SIG-M5 treated with dmso at 0.1 percent for 504 hours (cell line): ENCODE results near the gene SGPL1.
"Not testable (repeated sequence)": the region's sequence is repeated elsewhere in the genome, so short reads cannot be mapped to it uniquely, and the experiment has no call there.

ENCODE experiments used
- DNase-seq: peaks from one replicate; lab custom pipeline; 2025; ENCODE audit not compliant: unreplicated experiment; lab: John Stamatoyannopoulos, UW

SGPL1 gene, protein sequence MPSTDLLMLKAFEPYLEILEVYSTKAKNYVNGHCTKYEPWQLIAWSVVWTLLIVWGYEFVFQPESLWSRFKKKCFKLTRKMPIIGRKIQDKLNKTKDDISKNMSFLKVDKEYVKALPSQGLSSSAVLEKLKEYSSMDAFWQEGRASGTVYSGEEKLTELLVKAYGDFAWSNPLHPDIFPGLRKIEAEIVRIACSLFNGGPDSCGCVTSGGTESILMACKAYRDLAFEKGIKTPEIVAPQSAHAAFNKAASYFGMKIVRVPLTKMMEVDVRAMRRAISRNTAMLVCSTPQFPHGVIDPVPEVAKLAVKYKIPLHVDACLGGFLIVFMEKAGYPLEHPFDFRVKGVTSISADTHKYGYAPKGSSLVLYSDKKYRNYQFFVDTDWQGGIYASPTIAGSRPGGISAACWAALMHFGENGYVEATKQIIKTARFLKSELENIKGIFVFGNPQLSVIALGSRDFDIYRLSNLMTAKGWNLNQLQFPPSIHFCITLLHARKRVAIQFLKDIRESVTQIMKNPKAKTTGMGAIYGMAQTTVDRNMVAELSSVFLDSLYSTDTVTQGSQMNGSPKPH

DNA sequence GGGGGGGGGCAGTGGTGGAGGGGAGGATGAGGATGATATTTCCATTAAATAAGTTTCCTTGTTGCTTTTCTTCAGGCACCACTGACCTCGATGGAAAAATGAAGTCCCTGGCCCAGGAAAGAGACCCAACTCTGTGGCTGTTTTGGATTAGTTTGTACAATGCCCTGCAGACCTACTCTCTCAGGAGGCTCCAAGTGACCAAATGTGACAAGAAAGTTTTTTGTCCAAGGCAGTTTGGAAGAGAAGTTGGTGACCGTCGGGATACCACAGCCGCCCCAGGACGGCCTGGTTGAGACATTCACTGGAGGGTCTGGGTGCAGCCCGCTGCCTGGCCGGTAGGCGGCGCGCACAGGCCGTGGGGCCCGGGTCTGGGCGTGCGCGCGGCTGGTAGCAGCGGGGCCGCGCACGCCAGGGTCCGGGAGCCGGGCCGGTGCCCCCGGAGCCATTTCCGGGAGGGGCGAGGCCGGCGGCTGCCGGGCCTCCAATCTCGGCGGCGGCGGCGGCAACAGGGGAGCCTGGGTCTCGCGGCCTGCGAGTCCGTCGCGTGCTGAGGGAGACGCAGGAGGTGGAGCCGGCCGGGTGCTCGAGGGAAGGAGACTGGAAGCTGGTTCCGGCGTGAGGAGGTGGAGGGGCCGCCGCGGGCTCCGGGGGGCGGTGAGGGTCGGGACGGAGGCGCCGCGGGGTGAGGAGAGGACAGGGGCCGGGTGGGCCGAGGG is at the start of gene SGPL1:
Gene SGPL1, plus strand, starts transcription at position 445 of the 716 bp plus-strand sequence. CDS start 906 bp downstream, outside the sequence.
- DNase-seq, result peak; percentile 69

DNA sequence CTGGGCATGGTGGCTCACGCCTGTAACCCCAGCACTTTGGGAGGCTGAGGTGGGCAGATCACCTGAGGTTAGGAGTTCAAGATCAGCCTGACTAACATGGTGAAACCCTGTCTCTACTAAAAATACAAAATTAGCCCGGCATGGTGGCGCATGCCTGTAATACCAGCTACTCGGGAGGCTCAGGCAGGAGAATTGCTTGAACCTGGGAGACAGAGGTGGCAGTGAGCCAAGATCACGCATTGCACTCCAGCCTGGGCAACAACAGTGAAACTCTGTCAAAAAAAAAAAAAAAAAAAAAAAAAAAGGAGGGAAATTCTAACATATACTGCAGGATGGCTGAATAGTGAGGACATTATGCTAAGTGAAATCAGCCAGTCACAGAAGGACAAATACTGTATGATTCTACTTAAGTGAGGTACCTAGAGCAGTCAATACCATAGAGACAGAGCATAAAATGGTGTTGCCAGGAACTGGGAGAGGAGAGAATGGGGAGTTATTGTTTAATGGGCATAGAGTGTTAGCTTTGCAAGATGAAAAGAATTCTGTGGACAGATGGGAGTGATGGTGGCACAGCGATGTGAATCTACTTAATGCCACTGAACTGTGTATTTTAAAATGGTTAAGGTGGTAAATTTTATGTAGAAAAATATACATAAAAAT is 47.6 kb upstream of the SGPL1 start:
- DNase-seq, result not testable (repeated sequence)

DNA sequence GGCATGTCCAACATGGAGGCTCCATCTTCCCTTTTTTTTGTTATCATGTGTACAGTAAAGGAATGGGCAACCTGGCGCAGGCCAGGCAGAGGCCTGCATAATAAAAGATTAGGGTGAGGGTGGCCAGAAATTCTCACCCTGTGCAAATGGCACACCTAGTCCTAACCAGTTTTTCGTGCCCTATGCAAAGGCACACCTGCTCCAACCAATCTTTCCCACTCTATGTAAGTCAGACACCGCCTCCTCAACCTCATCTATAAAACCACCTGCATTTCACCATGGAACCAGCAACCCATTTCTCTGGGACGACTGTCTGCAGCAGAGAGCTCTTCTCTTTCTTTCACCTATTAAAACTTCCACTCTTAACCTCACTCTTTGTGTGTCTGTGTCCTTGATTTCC is 46.6 kb upstream of the SGPL1 start:
- DNase-seq, result no peak

DNA sequence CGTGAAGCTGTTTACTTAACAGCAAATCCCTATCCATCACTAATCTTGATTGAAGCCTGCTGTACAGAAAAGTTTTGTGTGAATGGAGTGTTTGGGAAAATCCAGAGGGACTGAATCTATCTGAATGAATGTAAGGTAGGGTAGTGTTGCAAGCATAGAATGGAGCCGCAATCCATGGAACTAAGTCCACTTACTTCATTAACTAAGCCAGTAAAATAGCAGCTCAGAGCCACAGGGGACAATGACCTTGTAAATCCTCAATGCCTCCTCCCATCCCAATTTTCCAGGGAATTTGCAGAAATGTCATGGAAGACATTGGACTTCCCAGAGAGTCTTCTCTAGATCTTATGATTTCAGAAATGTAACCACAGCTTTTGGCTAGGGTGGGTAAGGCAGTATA is 45.7 kb upstream of the SGPL1 start:
- no peak for DNase-seq

DNA sequence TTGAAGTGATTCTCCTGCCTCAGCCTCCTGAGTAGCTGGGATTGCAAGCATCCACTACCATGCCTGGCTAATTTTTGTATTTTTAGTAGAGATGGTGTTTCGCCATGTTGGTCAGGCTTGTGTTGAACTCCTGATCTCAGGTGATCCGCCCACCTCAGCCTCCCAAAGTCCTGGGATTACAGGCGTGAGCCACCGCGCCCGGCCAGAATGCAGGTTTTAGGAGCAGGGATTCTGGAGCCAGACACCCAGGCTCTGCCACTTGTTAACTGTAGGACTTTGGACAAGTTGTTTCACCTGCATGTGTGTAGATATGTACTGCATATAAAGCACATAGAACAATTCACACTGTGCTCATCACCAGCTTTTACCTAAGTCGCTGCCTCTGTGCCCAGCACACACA is 45.2 kb upstream of the SGPL1 start:
- DNase-seq, result not testable (repeated sequence)

DNA sequence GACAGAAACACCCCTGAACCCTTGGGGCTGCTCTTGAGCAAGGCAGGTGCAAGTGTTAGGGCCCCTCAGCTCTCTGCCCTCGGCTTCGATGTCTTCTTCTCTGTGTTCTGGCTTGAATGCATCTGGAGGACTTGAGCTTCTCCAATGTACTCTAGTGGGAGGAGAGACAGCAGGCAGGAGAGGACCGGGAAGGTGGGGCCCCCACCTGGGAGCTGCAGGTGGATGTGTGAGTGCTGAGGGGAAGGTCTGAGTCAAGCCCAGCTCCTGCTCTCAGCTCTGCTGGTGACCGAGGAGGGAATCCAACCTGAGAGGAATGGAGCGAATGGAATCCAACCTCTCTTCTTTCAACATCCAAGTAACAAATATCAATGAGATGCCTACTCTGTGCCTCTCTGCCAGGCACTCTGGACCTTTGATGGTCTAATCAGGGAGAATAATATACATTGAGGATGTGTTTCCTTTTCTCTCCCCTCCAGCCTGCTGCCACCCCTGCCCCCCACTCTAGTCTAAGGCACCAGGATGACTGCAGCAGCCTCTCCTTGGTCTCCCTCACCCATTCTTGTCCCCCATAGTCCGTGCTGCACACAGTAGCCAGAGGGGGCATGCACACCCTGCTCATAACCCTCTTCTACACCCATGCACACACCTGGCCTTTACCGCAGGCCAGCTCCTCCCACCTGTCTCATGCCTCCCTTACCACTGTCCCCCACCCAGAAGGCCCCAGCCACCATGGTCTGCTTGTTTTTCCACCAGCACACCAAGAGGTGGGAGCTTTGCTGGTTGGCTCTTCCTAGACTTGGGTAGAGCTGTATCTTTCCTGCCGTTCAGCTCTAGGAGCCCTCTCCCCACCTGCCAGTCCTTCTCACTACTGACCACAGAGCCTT is 44.2 kb upstream of the SGPL1 start:
- no peak for DNase-seq

DNA sequence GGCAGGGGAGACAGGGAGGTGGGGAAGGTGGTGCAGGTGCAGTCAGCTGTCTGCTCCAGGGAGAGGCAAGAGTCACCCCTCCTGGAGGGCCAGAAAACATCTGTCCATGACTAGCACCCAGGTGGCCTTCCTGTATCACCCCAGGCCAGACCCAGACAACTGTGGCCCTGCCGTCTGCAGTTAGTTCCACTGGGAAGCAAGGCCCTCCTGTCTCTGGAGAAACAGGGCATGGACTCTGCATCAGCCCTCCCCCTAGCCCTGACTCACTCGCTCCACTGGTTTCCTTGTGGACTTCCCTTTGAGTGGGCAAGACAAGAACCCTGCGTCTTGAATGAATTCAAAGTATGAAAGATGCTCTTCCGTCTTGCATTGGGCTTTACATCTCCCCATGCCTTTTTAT is 43.1 kb upstream of the SGPL1 start:
- DNase-seq, result no peak

DNA sequence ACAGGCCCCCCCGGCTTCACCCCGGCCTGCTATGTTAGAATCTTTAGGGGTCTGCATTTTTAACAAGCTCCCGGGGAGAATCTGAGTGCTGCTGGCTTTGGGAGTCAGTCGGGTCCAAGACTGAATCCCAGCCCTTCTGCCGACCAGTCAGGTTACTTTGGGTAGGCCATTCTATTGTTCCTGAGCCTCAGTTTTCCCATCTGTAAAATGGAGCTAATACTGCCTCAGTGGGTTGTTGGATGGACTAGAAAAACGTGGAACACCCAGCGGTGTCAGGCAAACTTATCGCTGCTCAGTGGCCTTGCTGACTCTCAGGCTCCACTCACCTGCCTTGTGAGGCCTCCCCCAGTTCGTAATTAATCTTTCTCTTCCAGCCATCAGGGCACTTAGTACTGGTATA is 42.3 kb upstream of the SGPL1 start:
- DNase-seq, result no peak

DNA sequence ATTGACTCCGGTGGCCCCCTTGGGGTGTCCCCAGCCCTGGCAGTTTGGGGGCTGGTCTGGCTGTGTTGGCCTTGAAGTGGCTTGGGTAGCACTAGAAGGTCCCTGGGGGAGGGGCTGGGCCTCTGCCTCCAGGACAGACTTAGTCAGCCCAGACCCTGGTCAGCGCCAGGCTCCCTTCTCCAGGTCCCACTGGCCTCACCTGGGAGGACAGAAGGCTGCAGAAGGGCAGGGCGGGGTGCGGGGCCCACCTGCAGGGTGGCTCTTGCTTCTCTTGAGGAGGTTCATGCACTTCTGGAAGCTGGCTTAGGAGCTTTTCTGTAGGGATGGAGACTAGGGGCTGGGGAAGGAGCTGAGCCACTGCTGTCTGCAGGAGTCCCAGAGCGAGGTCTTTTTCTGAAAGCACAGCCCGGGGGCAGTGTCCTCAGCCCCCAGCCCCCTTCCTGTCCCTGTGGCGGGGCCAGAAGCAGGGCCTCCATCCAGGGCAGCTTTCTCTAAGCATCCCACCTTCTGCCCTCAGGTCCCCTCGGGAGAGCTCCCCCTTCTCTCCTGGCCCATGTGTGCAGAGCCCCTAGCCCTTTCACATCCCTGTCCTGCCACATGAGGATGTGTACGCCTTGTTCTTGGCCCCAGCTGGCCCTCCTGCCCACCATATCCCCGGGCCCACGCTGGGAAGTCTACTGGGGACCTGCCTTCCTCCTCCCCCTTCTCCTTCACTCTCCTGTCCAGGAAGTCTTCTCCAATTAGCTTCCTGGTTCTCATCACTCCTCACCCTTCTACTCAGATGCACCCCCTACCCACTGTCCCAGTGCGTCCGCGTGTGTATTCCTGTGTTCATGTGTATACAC is 41.6 kb upstream of the SGPL1 start:
- DNase-seq, result no peak

DNA sequence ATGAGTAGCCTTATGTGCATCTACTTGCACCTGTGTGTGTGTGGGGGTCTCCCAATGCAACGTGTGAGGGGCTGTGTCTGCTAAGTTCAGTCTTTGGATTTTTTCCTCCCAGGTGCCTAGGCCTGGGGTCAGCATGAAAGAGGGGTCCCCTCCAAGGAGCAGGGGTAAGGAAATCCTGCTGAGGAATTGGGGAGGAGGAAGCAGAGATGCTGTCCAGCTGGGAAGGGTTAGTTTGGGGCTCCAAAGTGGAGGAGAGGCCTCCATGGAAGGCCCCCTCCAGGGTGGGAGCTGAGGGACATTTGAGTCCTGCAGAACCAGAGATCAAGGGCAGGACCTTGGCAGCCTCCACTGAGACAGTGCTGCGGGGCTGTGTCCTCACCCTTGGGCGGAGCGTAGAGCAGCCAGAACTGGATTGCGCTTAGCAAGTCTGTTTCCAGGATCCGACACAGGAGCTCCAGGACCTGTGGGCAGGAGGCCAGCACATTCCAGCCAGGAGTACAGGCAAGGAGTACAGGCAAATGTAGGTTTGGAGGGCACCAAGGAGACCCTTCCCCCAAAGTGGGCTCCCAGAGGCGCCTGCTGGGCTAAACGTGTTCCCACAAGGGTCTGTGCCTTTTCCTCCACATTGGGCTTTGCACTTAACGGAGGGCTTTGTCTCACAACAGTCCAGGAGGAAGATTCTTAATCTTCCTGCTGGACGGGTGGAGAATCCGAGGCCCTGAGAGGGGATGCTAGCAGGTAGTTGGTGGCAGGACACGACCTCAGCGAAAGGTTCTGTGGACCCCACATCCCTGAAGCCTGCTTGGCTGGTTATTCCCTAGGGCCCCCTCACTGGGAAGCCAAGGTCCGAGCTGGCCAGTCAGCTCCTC is 40.7 kb upstream of the SGPL1 start:
- no peak for DNase-seq

DNA sequence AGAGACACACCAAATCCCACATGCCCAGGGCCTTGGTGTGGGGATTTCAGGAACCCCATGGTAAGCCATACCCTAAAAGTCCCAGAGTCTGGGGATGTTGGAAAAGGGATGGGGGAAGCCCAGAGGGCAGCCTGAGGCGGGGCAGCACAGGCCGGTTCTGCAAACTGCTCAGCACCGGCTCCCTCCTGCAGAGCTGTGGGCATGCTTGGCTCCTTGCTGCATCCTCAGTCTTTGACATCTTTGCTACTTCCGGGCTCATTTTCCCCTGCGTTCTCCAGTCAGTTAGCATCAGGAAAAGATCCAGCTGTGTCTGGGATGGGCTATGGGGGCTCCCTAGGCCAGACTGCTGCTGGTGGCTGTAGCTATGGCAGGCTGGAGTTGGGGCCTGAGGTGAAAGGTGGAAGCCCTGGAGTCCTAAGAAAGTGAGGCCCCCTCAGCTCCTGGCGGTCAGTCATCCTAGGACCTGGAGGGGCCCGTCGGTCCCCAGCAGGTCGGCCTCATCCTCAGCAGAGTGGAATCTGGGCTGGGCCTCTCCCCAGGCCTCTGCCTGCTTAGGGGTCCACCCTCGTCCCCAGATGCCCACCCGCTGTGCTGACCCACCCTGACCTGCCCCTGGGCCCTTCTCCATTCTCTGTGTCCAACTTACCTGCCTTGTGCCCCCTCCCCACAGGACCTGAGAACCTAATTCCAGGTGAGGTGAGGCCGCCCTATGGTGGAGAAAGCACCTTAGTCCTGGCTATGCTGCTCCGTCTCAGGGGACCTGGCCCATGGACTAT is 39.9 kb upstream of the SGPL1 start:
- no peak for DNase-seq

DNA sequence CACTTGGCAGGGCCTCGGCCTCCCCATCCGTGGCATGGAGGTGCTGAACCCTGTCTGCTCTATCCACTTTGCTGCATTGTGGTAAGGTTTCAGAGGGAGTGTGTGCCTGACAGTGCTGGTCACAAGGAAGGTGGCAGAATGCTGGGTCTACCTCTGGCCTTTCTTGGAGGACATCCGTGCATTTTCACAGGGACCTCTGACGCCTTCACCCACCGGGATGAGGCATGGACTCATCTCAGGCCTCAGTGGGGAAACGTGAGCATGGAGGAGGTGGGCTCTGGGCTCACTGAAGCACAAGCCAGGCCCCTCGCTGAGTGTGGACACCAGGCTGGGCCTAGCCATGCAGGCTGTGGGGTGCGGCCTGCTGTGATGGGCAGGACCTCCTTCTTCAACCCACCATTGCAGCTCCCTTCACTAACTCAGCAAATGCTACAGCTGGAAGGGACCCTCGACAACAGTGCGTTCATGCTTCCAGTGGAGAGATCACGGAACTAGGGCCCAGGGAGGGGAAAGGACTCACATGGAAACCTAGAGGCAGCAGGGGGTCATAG is 39.2 kb upstream of the SGPL1 start:
- DNase-seq, result no peak

DNA sequence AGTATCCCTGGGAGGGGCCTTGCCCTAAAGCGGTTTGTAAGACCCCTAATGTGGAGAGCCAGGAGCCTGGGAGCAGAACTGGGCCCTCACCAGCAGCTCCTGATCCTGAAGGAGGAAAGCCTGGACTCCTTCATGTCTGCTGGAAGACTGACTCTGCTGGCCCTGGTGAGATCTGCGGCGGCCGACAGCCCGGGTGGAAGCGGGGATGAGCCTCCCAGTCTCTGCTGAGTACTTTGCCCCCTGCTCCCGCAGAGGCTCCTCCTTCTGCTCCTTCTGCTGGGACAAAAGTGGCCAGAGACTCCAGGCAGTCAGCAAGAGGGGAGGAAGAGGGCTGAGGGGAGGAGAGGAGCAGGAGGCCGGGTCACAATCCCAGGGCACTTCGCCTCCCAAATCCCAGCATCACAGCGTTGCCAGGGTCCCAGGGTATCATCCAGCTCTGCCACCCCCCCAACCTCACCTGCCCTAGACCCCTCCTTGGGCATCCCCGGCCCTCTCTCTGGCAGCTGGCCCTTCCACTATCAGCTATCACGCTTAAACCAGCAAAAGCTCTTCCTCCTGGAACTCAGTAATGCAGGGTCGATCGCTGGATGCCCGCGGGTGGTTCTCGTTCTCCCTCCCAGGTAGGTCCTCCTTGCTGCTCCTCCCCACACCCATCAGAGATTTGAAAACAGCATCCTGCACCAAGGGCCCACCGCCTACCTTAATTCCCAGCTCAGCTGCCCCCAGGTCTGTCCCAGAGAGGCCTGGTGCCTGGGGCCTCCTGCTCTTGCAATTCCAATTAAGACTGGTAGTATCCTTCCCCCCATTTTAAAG is 38.5 kb upstream of the SGPL1 start:
- no peak for DNase-seq

DNA sequence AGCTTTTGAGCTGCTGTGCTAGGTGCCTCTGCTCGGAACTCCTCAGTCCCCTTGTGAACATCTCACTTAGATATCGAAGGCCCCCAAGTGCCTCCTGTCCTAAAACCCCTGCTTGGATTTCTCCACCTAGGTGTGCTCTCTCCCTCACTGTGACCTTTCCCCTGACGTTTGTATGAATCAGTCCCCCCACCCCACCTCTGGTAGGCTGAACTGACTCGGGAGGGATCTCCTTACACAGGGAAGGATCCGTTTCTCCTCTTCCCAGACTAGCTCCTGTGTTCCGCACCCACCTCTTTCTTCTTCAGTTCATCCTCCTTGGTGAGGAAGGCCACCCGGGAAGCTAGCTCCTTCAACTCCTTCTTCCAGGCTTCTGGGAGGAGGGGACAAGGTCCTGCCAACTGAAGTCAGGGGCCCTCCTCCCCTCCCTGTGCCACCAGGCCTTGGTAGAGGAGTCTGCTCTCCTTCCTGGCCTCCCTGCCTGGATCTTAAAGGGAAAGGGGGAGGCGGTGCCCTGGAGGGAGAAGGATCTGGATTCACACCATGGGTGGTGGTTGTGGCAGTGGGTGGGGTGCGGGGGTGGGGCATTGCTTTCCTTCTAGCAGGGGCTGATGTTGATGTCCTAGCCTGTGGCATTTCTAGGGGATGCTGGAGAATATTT is 37.4 kb upstream of the SGPL1 start:
- DNase-seq, result no peak

DNA sequence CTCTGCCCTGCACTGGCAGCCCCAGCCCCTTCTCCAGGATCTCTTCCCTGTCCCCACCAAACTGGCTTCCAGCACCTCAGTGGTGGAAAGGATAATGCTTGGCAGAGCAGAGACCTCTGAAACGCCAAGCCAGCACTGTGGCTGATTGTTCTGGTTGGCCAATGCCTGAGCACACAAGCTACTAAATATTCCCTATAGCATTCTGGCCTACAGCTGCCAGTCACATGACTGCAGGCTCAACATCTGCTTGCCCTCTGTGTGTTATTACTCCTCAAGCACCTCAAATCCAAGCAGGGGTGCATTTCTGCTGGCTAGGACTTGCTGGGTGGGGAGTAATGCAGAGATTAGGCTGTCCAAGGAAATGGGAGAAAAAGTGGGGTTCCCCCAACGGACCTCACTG is 36.7 kb upstream of the SGPL1 start:
- DNase-seq, result no peak
